Right kidney (tissue), 1 donor: Measurements from ENCODE around the gene EVX1.

ENCODE experiments used
- DNase-seq: peaks from one replicate; pipeline ENCODE4 v3.0.0-alpha.2; 2016

Gene EVX1

DNA sequence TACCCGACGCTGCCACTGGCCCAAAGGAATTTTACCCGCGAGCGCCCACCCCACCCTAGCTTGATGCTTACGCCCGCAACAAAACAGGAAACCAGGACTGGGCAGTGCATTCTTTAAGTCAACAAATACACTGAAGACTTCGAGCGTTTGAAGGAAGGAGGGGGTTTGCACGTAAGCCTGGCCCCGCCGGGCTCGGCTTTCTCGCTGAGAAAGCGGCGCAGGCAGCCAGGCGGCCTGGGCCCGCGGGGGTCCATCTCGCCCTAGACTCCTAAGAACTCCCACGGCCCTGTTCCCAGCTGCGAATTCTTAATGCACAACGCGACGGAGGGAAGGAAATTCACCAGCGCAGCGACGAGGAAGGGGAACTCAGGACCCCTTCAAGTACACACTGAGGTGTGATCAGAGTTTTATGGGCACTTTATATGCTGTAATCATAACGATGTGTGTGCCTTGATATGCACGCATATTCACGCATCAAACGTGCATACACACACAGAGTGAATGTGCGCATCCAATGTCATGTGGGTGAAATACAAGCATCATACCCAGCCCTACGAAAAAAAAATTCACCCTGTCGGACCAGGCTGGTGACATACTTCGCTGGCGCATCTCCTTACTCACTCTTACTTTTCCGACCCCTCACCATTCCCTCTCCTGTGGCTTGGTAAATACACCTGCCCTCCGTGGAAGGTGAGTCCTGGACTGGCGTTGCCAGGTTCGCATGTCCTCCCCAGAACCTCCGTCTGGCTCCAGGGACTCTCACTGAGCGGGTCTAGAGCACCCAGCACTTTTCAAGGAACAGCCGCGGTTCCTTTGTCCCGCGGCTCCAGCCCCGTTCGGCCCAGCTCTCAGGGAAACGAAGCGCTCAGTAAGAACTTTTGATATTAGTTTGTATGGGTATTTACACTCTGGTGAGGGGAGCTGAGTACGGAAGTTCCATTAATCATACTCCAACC is 37.0 kb upstream of the EVX1 start:
- DNase-seq: peak; percentile 68

DNA sequence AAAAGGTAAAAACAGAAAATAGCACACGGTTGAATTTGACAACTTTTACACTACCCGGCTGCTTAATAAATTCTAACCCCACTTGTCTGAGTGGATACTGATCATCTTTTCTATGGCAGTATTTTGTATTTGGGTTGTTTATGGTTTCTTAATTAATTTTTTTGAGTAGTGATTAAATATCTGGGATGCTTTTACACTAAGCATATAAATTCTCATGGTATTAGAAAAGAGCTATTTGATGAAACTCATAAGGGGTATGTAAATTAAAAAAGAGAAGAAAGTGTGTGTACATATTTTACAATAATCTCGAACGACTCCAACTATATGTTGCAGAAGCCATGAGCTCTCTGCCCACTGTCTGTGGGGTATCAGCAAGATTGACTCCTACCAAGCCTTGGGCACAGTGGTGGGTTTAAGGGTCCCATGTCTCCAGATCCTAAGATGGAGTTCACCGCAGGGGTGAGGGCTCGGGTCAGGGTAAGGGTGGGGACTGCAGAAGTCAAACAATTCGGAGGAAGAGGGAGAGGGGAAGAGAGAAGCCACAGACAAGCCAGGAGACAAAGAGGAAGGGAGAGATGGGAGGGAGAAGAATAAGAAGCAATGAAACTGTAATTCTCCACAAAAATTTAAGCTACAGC is 35.1 kb upstream of the EVX1 start:
- DNase-seq: peak; percentile 29

DNA sequence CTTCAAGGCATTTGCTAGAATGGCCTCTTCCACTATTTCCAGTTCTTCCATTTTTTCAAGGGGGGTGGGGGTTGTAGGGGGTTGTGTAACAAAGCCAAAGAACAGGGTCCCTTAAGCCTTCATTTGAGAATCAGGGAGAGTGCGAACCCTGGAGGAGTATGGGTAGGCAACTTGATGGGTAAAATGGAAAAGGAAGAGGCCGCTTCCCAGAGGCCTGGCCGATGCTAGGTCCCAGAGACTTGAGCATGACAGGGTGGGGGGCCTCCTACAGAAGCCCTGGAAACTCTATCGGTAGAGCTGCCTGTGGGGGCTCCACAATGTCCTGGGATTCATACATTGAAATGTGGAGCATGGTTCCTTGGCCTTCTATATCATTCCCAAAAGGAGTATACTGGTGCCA is 33.6 kb upstream of the EVX1 start:
- DNase-seq: no peak

DNA sequence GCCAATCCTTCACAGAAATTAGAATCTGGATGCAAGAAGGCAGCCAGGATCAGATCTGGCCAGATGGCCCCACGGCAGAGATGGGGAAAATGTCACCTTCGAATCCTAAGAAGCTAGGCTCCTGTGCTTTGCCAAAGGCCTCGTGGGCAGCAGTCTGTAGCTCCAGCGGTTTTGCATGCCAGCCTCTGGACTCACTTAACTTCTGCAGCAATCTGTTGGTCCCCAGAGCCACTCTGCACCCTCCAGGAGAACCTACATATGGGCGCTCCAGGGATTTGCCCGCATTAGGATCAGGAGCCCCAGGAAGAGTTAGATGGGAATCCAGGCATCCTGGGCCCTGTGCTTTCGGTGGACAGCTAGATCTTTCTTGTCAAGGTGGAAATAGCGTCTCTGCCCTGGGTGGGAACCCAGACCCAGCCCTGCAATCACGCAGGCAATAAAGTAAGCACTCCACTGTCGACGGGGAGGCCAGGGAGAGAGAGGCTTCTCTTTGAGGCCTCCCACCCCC is 32.6 kb upstream of the EVX1 start:
- DNase-seq: no peak

DNA sequence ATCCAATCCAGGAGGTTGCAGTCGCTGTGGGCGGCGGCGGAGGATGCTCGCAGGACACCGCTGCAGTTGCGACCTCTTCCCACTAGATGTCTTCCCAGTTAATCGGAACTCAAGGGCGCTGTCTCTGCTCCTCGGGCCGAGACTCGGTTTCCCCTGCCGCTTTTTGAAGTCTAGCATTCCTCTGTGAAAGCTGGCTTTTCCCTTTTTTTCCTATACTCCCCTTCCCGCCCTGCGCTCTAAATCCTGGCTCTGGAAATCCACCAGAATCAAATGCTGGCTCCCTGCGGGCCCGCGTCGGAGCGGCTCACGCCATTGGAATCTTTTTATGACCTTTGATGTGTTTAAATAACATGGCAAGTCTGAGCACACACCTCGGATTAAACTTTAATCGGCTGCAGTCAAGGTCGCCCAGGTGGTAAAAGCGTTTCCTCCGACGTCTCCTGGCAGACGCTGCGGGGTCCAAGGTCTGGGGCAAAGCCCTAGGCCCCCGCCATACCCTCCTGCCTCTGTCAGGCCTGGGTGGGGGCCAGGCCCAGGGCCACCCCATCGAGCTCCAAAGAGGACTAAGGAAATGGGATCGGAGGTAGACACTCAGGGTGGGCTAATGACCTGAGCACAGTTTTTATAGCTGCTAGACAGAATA is 32.0 kb upstream of the EVX1 start:
- peak; percentile 72 for DNase-seq

DNA sequence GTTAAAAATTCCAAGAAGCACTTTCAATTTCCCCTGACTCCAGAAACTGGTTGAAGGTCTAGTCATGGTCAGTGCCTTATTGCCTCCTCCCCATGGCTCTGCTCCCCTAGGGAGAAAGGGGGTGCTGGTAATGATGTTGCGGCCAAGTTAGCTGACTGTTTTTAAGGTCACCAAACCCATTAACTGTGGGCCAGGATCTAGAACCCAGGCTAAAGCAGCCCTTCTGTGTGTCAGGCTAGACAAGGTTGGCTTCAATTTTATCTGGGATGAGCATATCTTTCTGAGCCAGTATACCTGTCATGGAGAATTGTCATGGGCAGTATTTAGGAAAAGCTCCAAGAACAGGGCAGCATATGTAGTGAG is 31.5 kb upstream of the EVX1 start:
- peak; percentile 46 for DNase-seq

DNA sequence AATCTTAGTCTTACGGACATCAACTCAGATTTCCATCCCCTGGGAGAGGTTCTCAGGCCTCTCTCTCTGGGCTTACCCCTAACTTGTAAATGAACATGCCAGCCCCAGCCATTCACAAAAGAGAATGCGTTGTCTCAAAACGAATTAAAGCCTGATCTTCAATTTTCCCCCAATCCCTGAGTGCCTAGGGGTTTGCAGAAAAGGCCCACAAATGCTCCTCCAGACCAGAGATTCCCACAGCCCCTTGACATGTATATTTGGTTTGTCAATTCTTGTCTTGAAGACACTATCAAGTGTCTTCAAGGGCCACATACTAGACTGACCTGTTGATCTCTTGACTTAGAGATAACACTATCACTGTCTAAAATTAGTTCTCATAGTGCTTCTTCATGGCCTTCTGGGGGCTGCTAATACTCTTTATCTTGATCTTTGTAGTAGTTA is 30.8 kb upstream of the EVX1 start:
- peak; percentile 59 for DNase-seq

DNA sequence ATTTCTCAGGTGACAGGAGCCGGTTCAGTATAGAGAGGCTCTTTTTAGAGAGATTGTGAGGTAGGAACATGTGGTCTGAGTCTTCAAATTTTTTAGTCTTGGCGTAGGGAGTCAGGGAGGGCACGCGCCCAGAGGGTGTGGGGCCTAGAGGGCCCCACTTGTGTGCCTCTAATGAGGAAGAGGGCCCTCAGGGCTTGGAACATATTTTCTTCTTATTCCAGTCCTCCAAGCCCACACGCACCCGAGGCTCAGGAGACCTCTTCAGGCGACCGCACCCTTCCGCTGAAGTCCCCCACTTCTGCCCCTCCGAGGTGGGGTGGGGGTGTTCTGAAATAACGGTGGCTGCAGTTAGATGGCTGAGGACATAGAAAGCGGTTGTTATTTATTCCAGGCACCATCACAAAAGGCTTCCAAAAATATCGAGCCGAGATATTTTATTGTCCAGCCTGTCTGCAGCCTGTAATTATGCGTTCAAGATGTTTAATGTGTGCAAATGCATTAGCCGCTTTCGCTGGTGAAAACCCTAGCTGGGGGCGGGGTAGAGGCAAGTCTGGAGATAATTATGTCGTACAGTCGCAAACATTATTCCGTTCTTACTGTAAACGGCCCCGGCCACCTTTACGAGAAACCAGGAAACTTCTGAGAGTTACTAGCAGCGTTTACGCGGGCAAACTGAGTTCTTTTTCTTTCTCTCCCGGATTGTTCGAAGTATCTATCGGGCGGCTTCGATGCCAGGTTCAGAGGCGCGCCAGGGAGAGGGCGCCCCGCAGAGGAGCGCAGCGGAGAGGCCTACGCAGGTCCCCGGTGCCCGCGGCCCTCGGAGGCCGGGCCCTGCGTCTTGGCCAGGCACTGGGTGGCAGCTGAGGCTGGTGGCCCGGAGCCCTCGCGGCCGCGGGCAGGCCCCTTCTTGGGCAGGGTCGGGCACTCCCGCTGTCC is 29.8 kb upstream of the EVX1 start:
- peak; percentile 75 for DNase-seq

DNA sequence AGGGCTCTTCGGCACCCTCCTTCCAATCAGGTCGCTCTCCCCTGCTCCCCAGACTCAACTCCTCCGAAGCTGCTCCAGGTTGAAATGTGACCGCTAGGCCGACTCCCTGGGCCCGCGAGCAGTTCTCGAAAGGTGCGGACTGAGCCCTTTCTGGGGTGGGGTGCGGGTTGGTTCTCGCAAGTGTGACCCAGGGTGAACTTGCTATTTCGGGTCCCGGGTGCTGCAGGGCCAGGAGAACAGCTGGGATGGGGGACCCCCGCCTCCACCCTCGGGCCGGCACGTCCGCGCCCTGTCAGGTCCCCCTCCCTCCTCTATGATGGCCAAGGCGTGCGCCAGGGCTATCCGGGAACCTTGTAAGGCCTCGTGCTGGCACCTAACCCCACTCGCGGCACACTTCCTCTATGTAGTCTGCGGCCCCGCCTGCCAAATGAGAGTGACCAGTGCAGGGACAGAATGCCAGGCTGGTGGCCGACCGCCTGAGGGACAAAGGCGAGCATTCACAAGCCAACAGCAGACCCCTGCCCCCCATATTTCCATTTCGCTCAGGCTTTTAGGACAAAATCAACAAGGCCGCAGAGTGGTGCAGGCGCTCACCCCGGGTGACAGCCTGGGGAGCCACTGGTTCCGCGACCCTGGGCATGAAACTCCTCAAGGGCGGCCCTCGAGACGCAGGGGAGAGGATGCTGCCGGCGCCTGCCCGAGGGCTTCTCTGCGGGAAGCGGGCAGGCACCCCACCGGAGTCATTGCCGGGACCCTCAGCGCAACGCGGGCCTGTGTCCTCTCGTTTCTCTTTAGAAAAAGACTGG is 29.0 kb upstream of the EVX1 start:
- DNase-seq: peak; percentile 47

DNA sequence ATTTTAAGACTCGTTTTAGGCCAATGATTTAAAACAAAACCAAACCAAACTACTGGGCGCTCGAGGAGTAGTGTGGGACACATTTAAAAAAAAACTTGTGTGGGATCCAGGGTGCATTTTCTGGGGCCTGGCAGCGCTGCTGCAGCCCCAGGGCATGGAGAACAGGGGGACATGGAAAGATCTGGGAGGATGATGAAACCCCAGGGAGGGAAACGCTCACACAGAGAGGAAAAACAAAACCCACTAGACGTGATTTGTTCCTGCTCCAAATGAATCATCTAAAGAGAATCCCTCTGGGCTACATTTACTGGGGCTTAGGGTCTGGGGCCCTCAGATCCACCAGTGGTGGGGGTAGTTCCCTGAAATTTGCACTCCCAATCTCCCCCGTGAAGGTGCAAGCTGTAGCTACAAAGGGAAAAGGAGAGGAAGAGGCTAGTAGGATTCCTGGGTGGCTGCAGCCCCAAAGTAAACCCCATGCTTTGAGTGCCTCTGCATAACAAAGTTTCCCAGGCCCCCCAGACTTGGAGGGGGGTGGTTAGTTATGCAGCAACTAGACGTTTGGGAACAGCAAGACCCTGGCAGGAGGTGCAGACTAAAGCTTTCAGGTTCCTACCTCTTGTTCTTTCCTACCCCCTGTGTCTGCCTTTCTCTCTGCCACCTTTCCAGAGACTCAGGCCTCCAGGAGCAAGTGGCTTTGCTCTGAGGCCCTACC is 28.2 kb upstream of the EVX1 start:
- DNase-seq: peak; percentile 17

DNA sequence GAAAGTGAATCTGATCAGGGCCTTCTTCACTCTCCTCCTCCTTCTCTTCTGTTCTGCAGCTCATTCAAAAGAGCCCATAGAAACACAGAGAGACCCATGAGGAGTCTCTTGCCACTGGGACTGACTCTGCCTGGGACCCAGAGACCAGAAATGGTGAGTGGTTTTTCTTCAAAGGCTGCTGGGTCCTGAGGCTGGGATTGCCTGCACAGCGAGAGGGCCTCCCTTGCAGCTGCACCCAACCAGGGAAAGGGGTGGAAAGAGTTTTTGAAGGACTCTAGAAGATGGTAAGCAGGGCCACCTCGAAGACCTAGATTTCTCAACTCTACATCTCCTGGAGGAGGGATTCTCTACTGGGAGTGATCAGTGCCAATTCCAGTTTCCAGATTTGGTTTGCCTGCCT is 27.2 kb upstream of the EVX1 start:
- DNase-seq: no peak

DNA sequence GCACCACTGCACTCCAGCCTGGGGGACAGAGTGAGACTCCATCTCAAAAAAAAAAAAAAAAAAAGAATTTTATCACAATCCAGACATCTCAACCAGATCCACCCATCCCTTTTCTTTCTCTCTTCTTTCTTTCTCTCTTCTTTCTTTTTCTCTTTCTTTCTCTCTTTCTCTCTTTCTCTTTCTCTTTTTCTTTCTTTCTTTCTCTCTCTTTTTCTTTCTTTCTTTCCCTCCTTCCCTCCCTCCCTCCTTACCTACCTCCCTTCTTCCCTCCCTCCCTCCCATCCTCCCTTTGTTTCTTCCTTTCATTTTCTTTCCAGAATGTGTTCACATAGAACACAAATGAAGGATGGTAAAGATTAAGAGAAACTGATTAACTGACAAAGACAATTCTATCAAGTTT is 24.7 kb upstream of the EVX1 start:
- DNase-seq: no peak

DNA sequence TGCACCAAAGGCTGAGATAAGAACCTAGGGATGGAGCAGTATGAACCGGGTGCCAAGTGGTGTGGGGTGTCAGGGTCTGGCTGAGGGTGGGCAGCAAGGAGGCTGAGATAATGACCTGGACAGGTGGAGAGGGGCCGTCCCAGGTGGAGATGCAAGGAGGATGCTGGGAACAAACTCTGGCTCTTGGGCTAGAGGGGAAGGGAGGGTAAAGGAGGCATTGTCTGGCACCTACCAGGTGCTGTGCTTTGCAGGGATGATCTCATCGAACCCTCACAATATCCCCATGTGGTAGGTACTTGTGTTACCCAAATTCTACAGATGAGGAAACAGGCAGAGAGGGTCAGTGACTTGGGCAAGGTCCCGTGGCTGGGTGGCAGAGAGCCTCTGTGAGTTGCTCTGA is 22.8 kb upstream of the EVX1 start:
- DNase-seq: no peak

DNA sequence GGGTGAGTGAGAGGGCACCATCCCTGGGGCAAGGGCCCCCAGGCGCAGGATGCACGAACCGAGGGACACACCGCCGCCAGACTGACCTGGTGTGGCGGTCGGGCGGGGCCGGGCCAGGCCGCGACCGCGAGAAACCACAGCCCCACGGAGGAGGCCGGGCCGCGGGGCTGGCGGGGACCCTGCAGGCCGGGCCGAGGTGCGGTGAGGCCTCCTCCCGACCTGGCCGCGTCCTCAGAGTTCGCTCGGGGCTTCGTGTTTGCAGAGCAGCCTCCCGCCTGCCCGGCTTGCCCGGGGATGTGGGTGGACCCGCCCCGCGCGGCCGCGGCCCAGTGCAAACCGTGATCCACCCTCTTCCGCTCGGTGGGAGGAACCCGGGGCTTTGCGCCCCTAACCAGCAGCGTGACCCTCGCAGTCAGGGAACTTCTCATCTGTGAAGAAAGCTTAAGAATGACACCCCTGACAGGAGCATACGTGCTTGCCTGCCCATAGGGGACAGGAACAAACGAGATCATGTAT is 22.1 kb upstream of the EVX1 start:
- DNase-seq: peak; percentile 51

DNA sequence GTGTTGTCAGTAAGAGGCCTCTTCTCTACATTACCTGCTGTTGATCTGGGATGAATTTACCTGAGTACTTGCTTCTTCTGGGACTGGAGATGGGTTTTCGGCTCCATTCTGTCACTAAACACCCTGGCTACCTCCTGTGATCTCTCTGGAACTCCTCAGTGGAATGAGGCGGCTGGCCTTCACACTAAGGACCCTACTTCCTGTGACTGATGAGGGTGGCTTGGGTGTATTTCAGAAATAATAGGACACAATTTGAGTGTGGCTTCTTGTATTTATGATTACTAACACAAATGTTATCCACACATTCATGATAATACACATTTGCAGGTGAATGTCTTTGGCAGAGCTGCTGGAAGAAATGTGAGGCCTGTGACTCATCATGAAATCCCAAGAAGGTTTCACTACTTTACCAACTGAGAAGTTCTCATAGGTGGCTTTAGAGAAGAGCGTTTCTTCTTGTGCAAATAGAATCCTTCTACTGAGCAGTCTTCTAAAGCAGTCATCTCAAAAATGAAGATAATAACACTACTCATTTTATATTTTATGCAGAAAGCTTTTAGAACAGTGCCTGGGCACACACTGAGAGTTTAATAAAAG is 21.3 kb upstream of the EVX1 start:
- no peak for DNase-seq

DNA sequence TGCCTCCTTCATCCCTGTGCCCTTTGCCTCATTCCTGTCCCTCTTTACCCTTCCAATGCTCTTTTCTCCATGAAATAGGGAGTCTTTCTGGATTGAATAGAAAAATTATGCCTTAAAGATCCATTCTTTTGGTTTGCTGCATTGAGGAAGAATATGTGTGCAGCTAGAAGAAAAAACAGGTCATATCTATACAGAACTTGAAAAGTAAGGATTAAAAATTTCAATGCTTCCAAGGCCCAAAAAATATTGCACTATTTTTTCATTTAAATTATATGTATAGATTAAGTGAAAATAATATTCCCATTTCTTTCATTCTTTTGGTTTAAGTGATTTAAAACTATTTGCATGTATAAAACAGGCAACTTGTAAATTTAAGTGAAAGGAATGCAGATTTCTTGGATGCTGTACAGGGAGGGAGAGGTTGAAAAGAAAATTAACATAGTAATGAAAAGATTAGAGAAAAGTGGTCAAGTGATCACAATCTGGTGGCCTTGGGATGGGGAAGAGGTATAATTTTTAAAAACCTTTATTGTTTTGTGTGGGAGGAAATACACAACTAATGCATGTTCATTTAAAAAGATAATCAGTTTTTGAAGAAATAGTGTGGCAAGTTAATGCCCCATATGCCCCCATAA is 18.5 kb upstream of the EVX1 start:
- DNase-seq: no peak

DNA sequence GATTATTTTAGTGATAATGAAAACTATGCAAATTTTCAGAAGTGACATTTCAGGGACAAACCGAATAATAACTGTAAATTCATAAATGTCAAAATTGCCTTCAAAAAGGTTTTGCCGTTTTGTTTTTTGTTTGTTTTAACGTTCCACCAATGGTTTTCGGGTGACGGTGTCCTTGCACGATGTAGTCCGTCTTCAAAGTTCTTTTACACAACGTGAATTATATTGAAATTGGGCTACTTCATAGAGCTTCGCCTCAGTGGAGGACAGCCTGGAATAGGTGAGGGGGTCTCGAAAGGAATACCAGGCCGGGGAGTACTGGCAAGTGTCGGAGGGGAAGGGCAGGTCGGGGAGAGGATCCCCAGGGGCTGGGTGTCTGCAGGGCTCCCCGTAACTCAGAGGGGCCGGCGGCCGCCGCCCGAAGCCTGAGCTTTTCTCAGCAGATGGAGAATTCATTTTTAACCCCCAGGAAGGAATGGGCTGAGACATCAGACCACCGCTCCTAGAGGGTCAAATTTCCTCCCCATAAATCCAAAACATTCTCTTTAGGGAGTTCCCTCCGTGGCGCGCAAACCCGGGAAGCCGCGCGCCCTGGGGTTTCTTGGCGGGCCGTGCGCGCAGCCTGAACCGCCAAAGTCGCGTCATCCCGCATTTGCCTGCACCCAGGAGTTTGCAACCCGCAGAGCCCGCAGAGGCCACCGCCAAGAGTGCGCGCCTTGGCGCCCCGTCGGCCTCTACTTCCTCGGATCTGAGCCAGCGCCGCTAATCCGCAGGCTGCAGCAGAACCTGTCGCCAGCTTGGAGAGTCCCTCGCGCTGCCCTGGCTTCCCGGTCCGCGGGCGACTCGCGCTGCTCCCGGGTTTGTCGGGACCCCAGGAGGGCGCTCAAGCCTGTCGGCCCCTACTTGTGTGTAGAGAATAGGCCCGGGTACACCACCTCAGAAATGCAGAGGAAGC is 17.3 kb upstream of the EVX1 start:
- DNase-seq: peak; percentile 76

DNA sequence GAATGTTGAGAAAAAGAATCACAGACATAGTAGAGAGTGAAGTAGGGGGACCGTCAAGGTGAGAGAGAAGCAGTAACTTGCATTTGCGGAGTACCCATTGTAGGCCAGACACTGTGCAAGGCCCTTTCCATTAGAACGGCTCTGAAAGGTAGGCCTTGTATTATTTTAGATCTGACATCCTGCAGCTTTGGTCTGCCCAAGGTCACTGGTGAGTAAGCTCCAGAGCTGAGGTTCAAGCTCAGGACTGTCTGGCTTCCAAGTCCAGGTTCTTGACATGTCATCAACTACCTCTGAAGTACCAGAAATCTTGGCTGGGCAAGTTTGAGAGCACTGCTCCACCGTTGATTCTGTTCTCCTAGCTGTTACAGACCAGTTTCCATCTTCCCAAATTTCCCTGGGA is 13.2 kb upstream of the EVX1 start:
- no peak for DNase-seq
